ENCODE data around the gene KDF1. TPM values are rescaled to one million over a fixed set of nuclear protein-coding genes. Genes with fewer than 3 reads are reported as not detected.

KDF1 gene
- total RNA-seq, 3 donors from 2014 or later (not counting 1 experiment from before 2014, with no cell fraction given): 0.20 to 0.52 TPM; not detected in 1

DNA sequence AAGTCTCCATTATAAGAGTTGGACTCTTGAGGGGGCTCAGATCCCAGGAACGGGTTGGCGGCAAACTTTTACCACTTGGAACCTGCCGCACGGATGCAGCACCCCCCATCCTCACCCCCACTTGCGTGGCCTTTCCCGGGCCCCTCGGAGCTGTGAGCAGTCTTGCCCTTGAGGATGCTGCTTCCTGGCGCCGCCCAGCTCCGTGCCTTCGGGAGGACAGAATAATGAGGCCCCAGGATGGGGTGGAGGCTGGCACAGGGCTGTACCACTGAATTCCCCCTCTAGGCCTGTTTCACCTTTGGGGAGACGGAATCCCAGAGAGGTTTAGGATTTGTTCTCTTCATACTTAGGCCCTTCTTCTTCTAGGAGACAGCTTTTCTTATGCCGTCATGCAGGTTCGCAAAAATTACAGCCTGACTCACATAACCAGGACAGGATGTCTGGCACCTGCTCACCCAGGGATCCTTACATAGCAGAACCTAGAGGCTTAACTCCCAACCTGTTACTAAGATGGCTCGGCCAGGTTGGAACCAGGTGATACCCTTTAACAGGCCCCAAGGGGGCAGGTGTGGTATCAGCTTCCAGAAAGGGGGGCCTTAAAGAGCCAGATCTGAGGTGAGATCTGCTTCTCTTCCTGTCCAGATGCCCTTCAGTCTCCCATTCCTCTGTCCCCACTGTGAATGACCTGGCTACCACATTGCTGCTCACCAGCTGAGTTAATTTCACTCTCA, 34.7 kb upstream of the KDF1 start:
- H3K36me3 ChIP-seq (ENCODE audit: control insufficient read depth, insufficient read depth, low read length): no peaks in the 10 kb centered on the region
- ATAC-seq: no peak
- intact Hi-C loops (cut with micrococcal nuclease): no loop called here
- H3K4me1 ChIP-seq (ENCODE audit: control insufficient read depth, insufficient read depth, low read length): peaks cover 29% of the 10 kb centered on the region
- peaks cover 13 to 20% of the 10 kb centered on the region in 2 donors for H3K4me1 Mint-ChIP-seq
- H3K36me3 Mint-ChIP-seq: no peaks in the 10 kb centered on the region
- no peaks in the 10 kb centered on the region for H3K9me3 ChIP-seq (ENCODE audit: control insufficient read depth, insufficient read depth, low read length)
- peak overlapping the region; percentile 66 for H3K4me3 Mint-ChIP-seq
- H3K27me3 ChIP-seq (ENCODE audit: control insufficient read depth, insufficient read depth, low read length): peaks cover 23% of the 10 kb centered on the region
- no peaks in the 10 kb centered on the region for H3K9me3 Mint-ChIP-seq
- peaks cover 33 to 43% of the 10 kb centered on the region in 2 donors for H3K27me3 Mint-ChIP-seq (ENCODE audit: low read depth in 2 of 2)
- peak in 1 of 2 donors; percentile 14 for DNase-seq
- 58% methylated on average over 15 of the region's 15 CpGs for WGBS (ENCODE audit: insufficient coverage)
- no peak overlapping the region for H3K27ac Mint-ChIP-seq
- H3K27ac ChIP-seq (ENCODE audit: low read length): no peak overlapping the region
- TF ChIP-seq, protein P1, sequence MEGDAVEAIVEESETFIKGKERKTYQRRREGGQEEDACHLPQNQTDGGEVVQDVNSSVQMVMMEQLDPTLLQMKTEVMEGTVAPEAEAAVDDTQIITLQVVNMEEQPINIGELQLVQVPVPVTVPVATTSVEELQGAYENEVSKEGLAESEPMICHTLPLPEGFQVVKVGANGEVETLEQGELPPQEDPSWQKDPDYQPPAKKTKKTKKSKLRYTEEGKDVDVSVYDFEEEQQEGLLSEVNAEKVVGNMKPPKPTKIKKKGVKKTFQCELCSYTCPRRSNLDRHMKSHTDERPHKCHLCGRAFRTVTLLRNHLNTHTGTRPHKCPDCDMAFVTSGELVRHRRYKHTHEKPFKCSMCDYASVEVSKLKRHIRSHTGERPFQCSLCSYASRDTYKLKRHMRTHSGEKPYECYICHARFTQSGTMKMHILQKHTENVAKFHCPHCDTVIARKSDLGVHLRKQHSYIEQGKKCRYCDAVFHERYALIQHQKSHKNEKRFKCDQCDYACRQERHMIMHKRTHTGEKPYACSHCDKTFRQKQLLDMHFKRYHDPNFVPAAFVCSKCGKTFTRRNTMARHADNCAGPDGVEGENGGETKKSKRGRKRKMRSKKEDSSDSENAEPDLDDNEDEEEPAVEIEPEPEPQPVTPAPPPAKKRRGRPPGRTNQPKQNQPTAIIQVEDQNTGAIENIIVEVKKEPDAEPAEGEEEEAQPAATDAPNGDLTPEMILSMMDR (IDR thresholded peaks at IDR 0.05): no peak
- no peak overlapping the region for H3K4me3 ChIP-seq (ENCODE audit: low read length)

DNA sequence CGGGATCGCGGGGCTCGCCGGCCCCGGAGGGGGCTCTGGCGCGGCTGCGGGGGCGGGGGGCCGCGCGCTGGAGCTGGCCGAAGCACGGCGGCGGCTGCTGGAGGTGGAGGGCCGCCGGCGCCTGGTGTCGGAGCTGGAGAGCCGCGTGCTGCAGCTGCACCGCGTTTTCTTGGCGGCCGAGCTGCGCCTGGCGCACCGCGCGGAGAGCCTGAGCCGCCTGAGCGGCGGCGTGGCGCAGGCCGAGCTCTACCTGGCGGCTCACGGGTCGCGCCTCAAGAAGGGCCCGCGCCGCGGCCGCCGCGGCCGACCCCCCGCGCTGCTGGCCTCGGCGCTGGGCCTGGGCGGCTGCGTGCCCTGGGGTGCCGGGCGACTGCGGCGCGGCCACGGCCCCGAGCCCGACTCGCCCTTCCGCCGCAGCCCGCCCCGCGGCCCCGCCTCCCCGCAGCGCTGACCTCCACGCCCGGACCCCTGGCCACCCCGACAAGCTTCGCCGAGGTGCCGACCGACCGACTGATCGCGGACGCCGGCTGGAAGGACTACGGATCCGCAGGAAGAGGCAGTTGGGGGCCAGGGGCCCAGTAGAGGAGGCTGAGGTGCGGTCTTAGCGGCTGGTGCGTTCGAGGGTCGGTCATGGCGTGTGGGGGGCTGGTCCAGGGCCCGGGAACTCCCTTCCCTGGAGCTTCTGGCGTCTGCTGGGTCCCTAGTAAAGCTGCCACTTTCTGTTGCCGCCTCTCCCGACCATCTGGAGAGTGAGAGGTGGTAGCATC, 33.9 kb upstream of the KDF1 start:
- DNase-seq: peak in 1 of 2 donors; percentile 61
- WGBS (ENCODE audit: insufficient coverage): 2% methylated on average over 97 of the region's 97 CpGs
- H3K9me3 Mint-ChIP-seq: no peaks in the 10 kb centered on the region
- peaks cover 23% of the 10 kb centered on the region for H3K27me3 ChIP-seq (ENCODE audit: control insufficient read depth, insufficient read depth, low read length)
- no peaks in the 10 kb centered on the region for H3K9me3 ChIP-seq (ENCODE audit: control insufficient read depth, insufficient read depth, low read length)
- TF ChIP-seq, protein P1 (IDR thresholded peaks at IDR 0.05): no peak
- peak; percentile 15 to 33 (median 31) for ATAC-seq
- H3K36me3 ChIP-seq (ENCODE audit: control insufficient read depth, insufficient read depth, low read length): no peaks in the 10 kb centered on the region
- peaks cover 29% of the 10 kb centered on the region for H3K4me1 ChIP-seq (ENCODE audit: control insufficient read depth, insufficient read depth, low read length)
- no peak overlapping the region for H3K27ac Mint-ChIP-seq
- peaks cover 13 to 20% of the 10 kb centered on the region in 2 donors for H3K4me1 Mint-ChIP-seq
- no peak overlapping the region for H3K4me3 ChIP-seq (ENCODE audit: low read length)
- peak overlapping the region; percentile 66 for H3K4me3 Mint-ChIP-seq
- H3K27ac ChIP-seq (ENCODE audit: low read length): no peak overlapping the region
- no peaks in the 10 kb centered on the region for H3K36me3 Mint-ChIP-seq
- H3K27me3 Mint-ChIP-seq (ENCODE audit: low read depth in 2 of 2): peaks cover 33 to 49% of the 10 kb centered on the region in 2 donors
- intact Hi-C loops (cut with micrococcal nuclease): no loop called here

DNA sequence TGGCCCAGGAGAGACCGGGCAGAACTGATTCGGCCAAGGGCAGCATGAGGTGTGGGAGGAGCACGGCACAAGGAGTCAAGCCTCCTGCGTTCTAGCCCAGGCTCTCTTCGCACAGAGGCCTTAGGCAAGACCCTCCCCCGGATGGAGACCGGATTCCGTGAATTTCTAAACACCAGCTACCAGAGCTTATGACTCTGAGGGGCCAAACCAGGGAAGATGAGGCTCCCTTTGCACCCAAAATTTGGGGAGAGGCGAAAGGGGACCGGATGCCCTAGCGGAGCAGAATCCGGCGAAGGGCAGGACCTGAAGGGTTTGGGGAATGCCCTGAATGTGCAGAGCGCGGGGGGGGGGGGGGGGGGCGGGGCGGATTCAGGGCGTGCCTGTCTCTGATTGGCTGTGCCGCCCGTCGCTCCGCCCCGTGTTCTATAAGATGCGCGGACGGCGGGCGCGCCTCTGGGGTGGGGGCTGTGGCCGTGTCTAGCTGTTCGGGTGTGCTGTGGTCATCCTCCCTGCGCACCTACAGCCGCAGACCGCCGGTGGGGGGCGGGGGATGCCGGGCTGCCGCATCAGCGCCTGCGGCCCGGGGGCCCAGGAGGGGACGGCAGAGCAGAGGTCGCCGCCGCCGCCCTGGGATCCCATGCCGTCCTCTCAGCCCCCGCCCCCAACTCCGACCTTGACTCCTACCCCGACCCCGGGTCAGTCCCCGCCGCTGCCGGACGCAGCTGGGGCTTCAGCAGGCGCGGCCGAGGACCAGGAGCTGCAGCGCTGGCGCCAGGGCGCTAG, 33.2 kb upstream of the KDF1 start, which contains the start of gene TRNP1:
TRNP1 (plus strand) TSS at position 456 of the 783 bp plus-strand sequence; CDS start at position 551, 95 bp downstream.
- H3K9me3 ChIP-seq (ENCODE audit: control insufficient read depth, insufficient read depth, low read length): no peaks in the 10 kb centered on the region
- H3K4me1 Mint-ChIP-seq: peaks cover 13 to 20% of the 10 kb centered on the region in 2 donors
- H3K36me3 ChIP-seq (ENCODE audit: control insufficient read depth, insufficient read depth, low read length): no peaks in the 10 kb centered on the region
- peak; percentile 60 to 85 for DNase-seq
- WGBS (ENCODE audit: insufficient coverage): under 1% methylated on average over 56 of the region's 61 CpGs
- peaks cover 29% of the 10 kb centered on the region for H3K4me1 ChIP-seq (ENCODE audit: control insufficient read depth, insufficient read depth, low read length)
- peaks cover 33 to 49% of the 10 kb centered on the region in 2 donors for H3K27me3 Mint-ChIP-seq (ENCODE audit: low read depth in 2 of 2)
- intact Hi-C loops (cut with micrococcal nuclease): no loop called here
- ATAC-seq: peak; percentile 64 to 77 (median 69)
- peak within 1 kb of the TSS in 1 of 2 donors; percentile 65 for H3K27ac Mint-ChIP-seq
- no peaks in the 10 kb centered on the region for H3K9me3 Mint-ChIP-seq
- no peak within 1 kb of the TSS for H3K27ac ChIP-seq (ENCODE audit: low read length)
- TF ChIP-seq, protein P1 (IDR thresholded peaks at IDR 0.05): no peak
- H3K4me3 ChIP-seq (ENCODE audit: low read length): peak within 1 kb of the TSS; percentile 27
- H3K4me3 Mint-ChIP-seq: peak within 1 kb of the TSS; percentile 81
- peaks cover 23% of the 10 kb centered on the region for H3K27me3 ChIP-seq (ENCODE audit: control insufficient read depth, insufficient read depth, low read length)
- no peaks in the 10 kb centered on the region for H3K36me3 Mint-ChIP-seq

Data from natural killer cell (primary cell).